Gastrocnemius medialis (tissue), 4 donors: ENCODE data around the gene VTCN1.

Experiments
- POLR2A ChIP-seq, 2 donors: fragments of 450-650 bp; IDR thresholded peaks; one replicate each; pipeline ENCODE4 v1.6.1; 2017; ENCODE audit warnings: antibody characterized with exemption in 2 of 2, mild to moderate bottlenecking in 2 of 2, moderate library complexity in 2 of 2
- TF ChIP-seq, protein P1 (sequence below), 5 experiments: fragments of 450-650 bp in 3 of 5; fragments of 200-600 bp in 2 of 5; sonication (generic) in 2 of 5; IDR thresholded peaks in 4 of 5; conservative IDR thresholded peaks in 1 of 5; 1 replicate in 4 of 5; 2 replicates in 1 of 5; pipeline ENCODE4 v1.5.1; 2016 to 2019; ENCODE audit warnings: antibody characterized with exemption in 5 of 5, mild to moderate bottlenecking in 3 of 5, moderate library complexity in 3 of 5

DNA sequence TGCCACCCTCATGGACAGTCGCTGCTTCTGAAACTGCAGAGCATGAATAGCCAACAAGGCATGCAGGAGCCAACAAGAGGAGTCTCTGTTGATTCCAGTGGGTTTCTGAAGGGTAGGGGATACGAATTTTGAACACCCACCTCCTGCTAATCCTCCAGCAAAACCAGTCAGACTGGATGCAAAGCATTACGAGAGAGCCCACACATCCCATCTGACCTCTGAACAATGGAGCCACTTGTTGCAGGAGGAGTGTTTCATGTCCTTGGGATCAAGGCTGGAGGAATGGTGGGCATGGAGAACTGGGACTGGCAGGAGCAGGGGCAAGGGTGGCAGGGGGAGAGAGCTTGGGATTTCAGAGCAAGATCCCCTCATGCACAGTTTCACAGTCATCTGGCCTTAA, 1.6 kb downstream of the VTCN1 start:
- TF ChIP-seq, protein P1, sequence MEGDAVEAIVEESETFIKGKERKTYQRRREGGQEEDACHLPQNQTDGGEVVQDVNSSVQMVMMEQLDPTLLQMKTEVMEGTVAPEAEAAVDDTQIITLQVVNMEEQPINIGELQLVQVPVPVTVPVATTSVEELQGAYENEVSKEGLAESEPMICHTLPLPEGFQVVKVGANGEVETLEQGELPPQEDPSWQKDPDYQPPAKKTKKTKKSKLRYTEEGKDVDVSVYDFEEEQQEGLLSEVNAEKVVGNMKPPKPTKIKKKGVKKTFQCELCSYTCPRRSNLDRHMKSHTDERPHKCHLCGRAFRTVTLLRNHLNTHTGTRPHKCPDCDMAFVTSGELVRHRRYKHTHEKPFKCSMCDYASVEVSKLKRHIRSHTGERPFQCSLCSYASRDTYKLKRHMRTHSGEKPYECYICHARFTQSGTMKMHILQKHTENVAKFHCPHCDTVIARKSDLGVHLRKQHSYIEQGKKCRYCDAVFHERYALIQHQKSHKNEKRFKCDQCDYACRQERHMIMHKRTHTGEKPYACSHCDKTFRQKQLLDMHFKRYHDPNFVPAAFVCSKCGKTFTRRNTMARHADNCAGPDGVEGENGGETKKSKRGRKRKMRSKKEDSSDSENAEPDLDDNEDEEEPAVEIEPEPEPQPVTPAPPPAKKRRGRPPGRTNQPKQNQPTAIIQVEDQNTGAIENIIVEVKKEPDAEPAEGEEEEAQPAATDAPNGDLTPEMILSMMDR (IDR thresholded peaks at IDR 0.05 in 4 of 5, conservative IDR thresholded peaks at IDR 0.05 in 1 of 5): no peak
- TF ChIP-seq POLR2A (IDR thresholded peaks at IDR 0.05): no peak
